Hepatocyte (in vitro differentiated cells): Measurements from ENCODE around the gene ZMAT3.
"Not testable (repeated sequence)": the region's sequence is repeated elsewhere in the genome, so short reads cannot be mapped to it uniquely, and the experiment has no call there.

Experiments
- EZH2 ChIP-seq: fragments of 200-600 bp; sonication (generic); IDR thresholded peaks from 2 replicates; pipeline ENCODE4 v1.6.1; 2016; ENCODE audit warnings: antibody characterized with exemption, mild to moderate bottlenecking, borderline replicate concordance
- EZH2phosphoT487 ChIP-seq: fragments of 200-600 bp; sonication (generic); IDR thresholded peaks from one replicate; pipeline ENCODE4 v1.6.1; 2018; ENCODE audit warnings: antibody characterized with exemption, mild to moderate bottlenecking, low read depth, moderate library complexity; ENCODE audit not compliant: unreplicated experiment, severe bottlenecking
- TF ChIP-seq, protein P1 (sequence below): fragments of 200-600 bp; sonication (generic); IDR thresholded peaks from 2 replicates; pipeline ENCODE4 v1.5.1; 2016; ENCODE audit warnings: antibody characterized with exemption, mild to moderate bottlenecking; ENCODE audit not compliant: poor library complexity

DNA sequence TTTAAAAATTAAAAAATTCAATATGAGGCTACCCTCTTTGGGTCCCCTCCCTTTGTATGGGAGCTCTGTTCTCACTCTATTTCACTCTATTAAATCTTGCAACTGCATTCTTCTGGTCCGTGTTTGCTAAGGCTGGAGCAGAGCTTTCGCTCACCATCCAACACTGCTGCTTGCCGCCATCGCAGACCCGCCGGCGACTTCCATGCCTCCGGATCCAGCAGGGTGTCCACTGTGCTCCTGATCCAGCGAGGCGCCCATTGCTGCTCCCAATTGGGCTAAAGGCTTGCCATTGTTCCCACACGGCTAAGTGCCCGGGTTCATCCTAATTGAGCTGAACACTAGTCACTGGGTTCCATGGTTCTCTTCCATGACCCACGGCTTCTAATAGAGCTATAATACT, 17.0 kb downstream of the ZMAT3 start:
- not testable (repeated sequence) for TF ChIP-seq EZH2, EZH2phosphoT487
- TF ChIP-seq, protein P1, sequence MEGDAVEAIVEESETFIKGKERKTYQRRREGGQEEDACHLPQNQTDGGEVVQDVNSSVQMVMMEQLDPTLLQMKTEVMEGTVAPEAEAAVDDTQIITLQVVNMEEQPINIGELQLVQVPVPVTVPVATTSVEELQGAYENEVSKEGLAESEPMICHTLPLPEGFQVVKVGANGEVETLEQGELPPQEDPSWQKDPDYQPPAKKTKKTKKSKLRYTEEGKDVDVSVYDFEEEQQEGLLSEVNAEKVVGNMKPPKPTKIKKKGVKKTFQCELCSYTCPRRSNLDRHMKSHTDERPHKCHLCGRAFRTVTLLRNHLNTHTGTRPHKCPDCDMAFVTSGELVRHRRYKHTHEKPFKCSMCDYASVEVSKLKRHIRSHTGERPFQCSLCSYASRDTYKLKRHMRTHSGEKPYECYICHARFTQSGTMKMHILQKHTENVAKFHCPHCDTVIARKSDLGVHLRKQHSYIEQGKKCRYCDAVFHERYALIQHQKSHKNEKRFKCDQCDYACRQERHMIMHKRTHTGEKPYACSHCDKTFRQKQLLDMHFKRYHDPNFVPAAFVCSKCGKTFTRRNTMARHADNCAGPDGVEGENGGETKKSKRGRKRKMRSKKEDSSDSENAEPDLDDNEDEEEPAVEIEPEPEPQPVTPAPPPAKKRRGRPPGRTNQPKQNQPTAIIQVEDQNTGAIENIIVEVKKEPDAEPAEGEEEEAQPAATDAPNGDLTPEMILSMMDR = not testable (repeated sequence)
